HG03432 (cell line): Measurements from ENCODE around the gene SMPD1.

Source experiments
- ATAC-seq: cut with Tn5 transposase; IDR thresholded peaks from one replicate; pipeline ENCODE4 v1.9.1; 2021; ENCODE audit warnings: mild to moderate bottlenecking, moderate library complexity; ENCODE audit not compliant: unreplicated experiment

The SMPD1 gene

GRCh38 chr11:6410695-6411430 is 20.6 kb downstream of the SMPD1 start:
- ATAC-seq: no peak

DNA sequence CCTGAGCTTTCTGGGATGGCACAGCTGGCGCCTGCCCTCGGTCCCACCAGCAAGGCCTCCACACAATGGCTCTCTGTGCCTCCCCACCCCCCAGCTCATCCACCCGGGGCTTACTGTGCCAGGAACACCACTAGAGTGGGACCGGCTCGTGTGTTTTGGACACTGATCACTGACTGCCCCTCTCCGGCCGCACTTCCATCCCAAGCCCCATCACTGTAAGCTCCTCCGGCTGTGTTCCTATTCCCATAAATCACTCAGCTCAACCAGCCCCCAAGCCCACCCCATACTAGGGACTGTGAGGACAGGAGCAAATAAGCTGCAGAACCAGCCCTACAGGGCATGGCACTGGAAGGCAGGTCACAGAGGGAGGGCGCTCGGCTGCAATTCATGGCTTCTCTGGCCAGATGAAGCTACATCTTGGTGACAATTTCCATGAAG is 21.3 kb downstream of the SMPD1 start:
- no peak for ATAC-seq

DNA sequence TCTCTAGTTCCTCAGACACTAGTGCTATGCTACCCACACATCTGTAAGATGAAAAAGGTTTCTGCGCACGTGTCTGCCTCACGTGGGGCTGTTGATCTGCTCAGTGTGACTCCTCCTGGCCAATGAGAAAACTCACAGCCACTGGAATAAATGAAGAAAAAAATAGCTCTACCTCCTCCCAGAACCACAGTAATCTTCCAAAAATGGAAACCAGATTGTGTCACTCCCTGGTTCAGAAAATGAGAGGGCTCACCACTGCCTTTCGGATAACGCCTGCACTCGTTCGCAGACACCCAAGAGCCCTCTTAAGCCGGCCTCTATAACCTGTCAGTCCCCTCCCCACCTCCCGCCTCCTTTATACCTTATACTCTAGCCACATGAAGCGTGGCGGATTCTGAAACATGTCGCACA is 23.5 kb downstream of the SMPD1 start:
- ATAC-seq: no peak

- no peak for ATAC-seq
Measured at GRCh38 chr11:6414874-6415328, 24.6 kb downstream of the SMPD1 start.

- no peak for ATAC-seq
Measured at GRCh38 chr11:6415797-6416196, 25.5 kb downstream of the SMPD1 start.

DNA sequence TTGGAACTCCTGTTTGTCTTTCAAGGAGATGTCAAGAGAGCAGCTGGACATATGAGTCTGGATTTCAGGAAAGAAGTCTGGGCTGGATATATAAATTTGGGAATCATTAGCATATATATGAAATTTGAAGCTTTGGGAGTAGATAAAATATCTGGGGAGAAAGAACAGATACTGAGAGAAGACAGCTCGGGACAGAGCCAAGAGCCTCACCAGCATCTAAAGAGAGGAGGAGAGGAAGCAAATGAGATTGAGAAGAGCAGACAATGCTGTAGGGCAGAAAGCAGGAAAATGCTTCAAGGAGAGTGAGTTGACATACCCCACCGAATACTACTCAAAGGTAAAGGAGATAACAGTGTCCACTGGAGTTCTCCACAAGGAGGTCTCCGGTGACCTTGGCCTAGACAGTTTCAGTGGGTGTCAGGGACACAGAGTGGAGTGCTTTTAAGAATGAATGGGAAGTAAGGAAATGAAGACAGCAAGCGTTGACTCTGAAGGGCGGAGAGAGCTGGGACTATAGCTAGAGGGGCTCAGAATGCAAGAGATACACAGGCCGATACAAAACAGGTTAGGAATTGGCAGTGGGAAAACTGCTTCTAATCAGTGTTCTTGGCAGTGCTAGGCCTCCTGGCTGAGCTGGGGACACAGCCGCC is 27.8 kb downstream of the SMPD1 start:
- ATAC-seq: no peak

DNA sequence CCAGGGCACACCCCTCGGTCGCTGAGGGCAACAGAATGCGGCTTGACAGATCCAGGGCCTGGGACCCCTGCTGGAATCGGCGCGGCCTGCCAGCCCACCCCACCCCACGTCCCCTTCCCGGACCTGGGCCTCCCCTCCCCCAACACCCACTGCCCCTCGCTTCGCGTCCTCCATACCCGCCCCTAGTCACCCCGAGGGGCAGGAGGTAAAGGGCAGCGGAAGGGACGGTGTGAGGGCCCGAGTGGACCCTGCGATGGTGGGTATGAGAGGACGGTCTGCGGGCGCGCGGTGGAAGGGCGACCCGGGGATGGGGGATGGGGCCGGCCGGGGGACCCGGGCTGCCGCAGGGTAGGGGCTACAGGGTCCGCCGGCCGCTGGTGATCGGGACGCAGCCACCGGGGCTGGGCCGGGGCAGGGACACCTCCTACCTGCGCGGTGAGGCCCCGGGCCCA is 28.3 kb downstream of the SMPD1 start:
- peak; percentile 22 for ATAC-seq

- peak; percentile 66 for ATAC-seq
Measured at GRCh38 chr11:6419009-6419631, 28.8 kb downstream of the SMPD1 start, which contains the start of gene APBB1. Gene APBB1, minus strand, starts transcription at chr11:6419094. Its CDS starts 7,747 bp downstream, at chr11:6411347.

- ATAC-seq: no peak
Measured at GRCh38 chr11:6420677-6421076, 30.4 kb downstream of the SMPD1 start.

DNA sequence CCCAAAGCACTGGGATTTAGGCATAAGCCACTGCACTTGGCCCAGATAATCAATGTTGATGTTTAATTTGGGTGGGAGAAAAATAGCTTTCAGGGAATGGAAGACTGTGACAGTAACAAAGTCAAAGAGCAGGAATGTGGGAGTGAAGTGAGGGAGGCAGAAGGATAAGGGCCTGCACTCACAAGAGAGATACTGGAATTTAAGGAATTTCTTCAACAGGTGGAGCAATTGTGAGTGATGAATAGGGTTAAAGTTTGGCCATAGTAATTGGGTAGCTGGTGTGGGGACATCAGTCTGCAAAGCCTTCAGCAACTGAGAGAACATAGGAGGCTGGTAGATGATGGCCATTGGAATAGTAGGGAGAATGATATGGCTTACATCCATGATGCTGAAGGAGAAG is 37.2 kb downstream of the SMPD1 start:
- ATAC-seq: no peak

- ATAC-seq: no peak
Measured at GRCh38 chr11:6431861-6432260, 41.6 kb downstream of the SMPD1 start.

- ATAC-seq: peak; percentile 57
Measured at GRCh38 chr11:6433998-6434660, 43.9 kb downstream of the SMPD1 start.

DNA sequence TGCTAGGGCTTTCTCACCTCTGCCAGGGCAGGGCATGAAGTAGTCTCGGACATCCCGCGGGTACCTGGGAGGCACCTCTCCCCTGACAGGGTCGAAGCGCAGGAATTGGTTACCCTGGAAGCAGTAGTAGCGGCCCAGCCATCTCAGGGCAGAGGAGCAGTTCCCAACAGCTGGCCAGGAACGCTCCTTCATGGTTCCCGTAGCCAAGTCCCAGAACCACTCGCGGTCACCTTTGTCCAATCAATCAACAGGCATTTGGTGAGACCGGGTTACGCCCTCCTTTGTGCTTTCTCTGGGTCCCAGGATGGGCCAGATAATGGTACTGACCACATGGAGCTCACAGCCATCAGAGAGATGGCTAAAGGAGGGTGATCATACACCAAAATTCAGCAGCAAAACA is 47.1 kb downstream of the SMPD1 start:
- no peak for ATAC-seq

DNA sequence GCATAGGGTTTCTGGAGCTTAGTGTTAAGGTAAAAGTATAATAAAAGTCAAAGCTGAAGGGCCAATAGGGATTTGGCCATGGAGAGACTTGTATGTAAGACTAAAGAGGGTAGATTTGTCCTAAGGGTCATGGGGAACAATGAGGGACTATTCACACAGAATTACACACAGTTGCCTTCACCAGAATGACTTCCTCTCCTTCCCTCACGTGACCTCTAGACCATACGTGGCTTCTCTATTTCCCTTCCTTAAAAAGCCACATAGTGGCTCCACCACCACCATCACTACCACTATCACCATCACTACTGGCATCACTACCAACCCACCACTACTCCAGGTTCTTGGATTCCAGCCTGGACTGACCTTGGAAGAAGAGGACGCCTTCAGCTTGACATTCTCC is 47.7 kb downstream of the SMPD1 start:
- ATAC-seq: no peak

GRCh38 chr11:6438979-6439571 is 48.8 kb downstream of the SMPD1 start:
- ATAC-seq: no peak

DNA sequence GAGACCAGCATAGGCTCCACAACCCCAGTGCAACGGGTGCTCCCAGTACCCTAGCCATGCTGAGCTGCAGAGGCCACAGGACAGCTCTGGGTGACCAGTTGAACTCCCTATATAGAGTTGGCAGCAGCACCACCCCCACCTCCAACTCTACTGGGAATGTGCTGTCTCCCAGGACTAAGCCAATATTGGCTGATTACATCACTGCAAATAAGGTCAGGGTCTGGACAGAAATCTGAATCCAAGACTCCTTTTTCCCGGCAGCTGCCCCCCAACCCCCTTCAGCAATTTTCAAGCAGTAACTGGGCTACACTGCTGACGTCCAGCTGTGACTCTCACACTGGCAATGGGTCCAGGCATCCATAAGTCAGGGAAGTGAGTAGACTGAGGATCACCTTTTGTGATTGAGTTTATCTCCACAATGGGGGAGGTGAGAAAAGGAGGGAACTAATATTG is 50.7 kb downstream of the SMPD1 start, which contains the start of gene HPX:
TSS of gene HPX (minus strand) at position 82 of the 453 bp plus-strand sequence. CDS start at position 58, 24 bp downstream.
- no peak for ATAC-seq

GRCh38 chr11:6442441-6442840 is 52.2 kb downstream of the SMPD1 start:
- ATAC-seq: no peak

DNA sequence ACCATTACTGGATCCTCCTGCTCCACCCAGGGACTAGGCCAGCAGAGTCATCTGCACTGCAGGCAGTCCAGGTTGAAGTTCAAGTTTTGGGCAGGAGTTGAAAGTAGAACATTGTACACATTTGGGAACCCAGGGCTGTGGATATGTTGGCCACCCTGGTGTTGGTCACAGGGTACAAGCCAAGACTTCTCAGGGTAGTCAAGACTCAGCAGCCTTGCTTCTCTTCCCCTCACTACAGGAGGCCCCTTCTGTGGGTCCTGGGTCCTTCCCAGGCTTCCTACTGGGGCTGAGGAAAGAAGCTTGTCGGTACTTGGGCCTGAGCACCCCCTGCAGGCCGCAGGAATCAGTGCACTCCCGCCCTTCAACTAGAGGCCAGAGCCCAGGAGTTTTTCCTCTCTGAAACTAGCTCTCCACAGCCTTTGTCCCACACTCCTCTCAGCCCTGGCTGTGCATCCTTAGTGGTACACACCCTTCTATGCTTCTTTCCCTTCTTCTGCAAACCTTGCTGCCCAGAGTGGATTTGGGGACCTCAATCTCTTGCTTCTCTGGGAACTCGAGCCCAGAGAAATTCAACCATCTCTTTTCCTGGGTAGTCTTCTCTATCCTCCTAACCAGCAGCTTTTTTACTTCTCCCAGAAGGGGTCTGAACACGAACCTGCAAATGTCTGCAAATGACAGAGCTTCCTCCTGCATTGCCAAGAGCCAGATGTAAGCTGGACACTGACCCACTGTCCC is 53.2 kb downstream of the SMPD1 start:
- peak; percentile 86 for ATAC-seq
